Lower lobe of right lung (tissue), 2 donors: ENCODE data around the gene ULBP2. TPM values are rescaled to one million over a fixed set of nuclear protein-coding genes. Genes with fewer than 3 reads are reported as not detected.
"Not testable (repeated sequence)": the region's sequence is repeated elsewhere in the genome, so short reads cannot be mapped to it uniquely, and the experiment has no call there.

Source experiments
- ATAC-seq, 2 donors: fragments of 200-7000 bp; cut with Tn5 transposase; one replicate each; pipeline ENCODE4 v1.9.1; 2020 to 2022; ENCODE audit warnings: mild to moderate bottlenecking in 2 of 2, moderate library complexity in 2 of 2
- DNase-seq: peaks from one replicate; pipeline ENCODE4 v3.0.0-alpha.2; 2020
- H3K27ac ChIP-seq: fragments of 200-600 bp; one replicate; pipeline ENCODE4 v1.8.0; 2022
- H3K27me3 ChIP-seq: fragments of 200-600 bp; one replicate; pipeline ENCODE4 v1.8.0; 2022; ENCODE audit warnings: low read depth
- H3K36me3 ChIP-seq: fragments of 200-600 bp; one replicate; pipeline ENCODE4 v1.8.0; 2022; ENCODE audit warnings: mild to moderate bottlenecking
- H3K4me1 ChIP-seq: fragments of 200-600 bp; one replicate; pipeline ENCODE4 v1.8.0; 2022
- H3K4me3 ChIP-seq: fragments of 200-600 bp; one replicate; pipeline ENCODE4 v1.8.0; 2022; ENCODE audit warnings: mild to moderate bottlenecking
- H3K9me3 ChIP-seq: fragments of 200-600 bp; one replicate; pipeline ENCODE4 v1.8.0; 2022
- intact Hi-C: fragments of 100-400 bp; cut with DNase I; formaldehyde crosslinking; loops from one replicate; pipeline ENCODE4 v1.11.0; 2022
- total RNA-seq: library from RNA; stranded (reverse); fragmentation: NEBNext Ultra II Directional; extraction: Animal tissue kit (Norgen Biotek cat#: 25700); gene quantifications from one replicate; pipeline ENCODE4 v1.2.1, GENCODE V29; 2021
- TF ChIP-seq, protein P1 (sequence below): fragments of 200-600 bp; IDR thresholded peaks from one replicate; pipeline ENCODE4 v1.8.0; 2022; ENCODE audit warnings: antibody characterized with exemption, mild to moderate bottlenecking
- donor health status: DM: no; HTN: yes; CAD: no; lungs with severe emphysema.

The ULBP2 gene
- total RNA-seq, 1 donor from 2014 or later, result 2.2 TPM

DNA sequence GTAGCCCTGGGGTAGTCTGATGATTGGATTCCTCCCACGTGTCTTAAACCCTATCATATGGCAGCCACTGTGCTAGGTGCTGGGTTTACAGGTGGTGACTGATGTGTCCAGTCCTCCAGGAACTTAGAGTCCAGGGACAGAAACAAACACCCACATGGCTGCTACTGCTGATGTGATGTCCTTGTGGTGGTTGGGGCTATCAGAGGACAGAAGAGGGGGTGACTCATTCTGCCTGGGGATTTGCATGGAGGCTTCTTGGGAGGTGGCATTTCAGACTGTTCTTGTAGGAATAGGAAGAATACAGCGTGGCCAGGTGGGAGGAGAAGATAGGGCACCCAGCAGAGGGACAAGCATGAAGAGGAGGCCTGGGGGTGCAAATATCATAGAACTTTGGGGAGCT lies 28.7 kb upstream of the ULBP2 start:
- intact Hi-C loops, result no loop called here
- TF ChIP-seq, protein P1, sequence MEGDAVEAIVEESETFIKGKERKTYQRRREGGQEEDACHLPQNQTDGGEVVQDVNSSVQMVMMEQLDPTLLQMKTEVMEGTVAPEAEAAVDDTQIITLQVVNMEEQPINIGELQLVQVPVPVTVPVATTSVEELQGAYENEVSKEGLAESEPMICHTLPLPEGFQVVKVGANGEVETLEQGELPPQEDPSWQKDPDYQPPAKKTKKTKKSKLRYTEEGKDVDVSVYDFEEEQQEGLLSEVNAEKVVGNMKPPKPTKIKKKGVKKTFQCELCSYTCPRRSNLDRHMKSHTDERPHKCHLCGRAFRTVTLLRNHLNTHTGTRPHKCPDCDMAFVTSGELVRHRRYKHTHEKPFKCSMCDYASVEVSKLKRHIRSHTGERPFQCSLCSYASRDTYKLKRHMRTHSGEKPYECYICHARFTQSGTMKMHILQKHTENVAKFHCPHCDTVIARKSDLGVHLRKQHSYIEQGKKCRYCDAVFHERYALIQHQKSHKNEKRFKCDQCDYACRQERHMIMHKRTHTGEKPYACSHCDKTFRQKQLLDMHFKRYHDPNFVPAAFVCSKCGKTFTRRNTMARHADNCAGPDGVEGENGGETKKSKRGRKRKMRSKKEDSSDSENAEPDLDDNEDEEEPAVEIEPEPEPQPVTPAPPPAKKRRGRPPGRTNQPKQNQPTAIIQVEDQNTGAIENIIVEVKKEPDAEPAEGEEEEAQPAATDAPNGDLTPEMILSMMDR, result no peak
- peaks cover 7% of the 10 kb centered on the region for H3K9me3 ChIP-seq
- ATAC-seq (no peak), DNase-seq (no peak)
- H3K4me1 ChIP-seq, result no peaks in the 10 kb centered on the region
- no peak overlapping the region for H3K4me3 ChIP-seq
- no peak overlapping the region for H3K27ac ChIP-seq
- no peaks in the 10 kb centered on the region for H3K36me3 ChIP-seq
- H3K27me3 ChIP-seq, result no peaks in the 10 kb centered on the region

DNA sequence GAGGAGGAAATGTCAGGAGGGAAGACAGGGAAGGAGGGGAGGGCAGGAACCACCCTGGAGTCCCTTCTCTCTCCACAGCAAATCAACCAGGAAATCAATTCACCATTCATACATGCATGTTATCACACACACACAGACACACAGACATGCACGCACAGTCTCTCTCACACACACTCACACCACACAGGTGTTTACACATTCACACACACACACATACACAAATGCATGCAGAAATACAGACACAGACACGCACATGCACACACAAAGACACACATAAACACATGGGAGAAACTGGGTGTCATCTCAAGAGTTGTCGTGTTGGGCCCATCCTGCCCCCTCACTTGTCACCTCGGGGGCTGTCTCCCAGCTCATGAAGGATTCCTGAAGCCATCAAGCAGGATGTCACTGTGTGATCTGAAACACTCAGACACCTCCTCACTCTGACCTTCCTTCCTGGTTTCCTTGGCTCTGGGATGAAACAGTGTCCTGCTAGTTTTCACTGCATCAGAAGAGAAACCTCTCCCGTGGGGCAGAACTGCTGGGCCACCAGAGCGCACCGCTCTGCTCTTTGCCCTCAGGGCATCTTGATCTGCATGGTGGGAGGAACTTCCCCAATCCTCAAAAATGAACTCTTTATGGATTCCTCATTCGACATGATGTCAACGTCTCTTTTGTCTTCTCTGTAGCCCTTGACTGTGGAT lies 28.1 kb upstream of the ULBP2 start:
- DNase-seq, result no peak

GRCh38 chr6:149915970-149916865 lies 25.6 kb upstream of the ULBP2 start:
- TF ChIP-seq, protein P1, result no peak
- DNase-seq (no peak), ATAC-seq (peak in 1 of 2 donors; percentile 7)
- no peaks in the 10 kb centered on the region for H3K27me3 ChIP-seq
- intact Hi-C loops, result no loop called here
- H3K4me3 ChIP-seq, result no peak overlapping the region
- H3K36me3 ChIP-seq, result no peaks in the 10 kb centered on the region
- no peaks in the 10 kb centered on the region for H3K4me1 ChIP-seq
- H3K9me3 ChIP-seq, result no peaks in the 10 kb centered on the region
- no peak overlapping the region for H3K27ac ChIP-seq

More for the DNA sequence above, 28.1 kb upstream of the ULBP2 start:
- ATAC-seq, result no peak
- no peak overlapping the region for H3K4me3 ChIP-seq
- no peaks in the 10 kb centered on the region for H3K36me3 ChIP-seq
- no peak overlapping the region for H3K27ac ChIP-seq
- TF ChIP-seq, protein P1, result no peak
- peaks cover 3% of the 10 kb centered on the region for H3K9me3 ChIP-seq
- H3K4me1 ChIP-seq, result no peaks in the 10 kb centered on the region
- intact Hi-C loops, result no loop called here
- no peaks in the 10 kb centered on the region for H3K27me3 ChIP-seq

DNA sequence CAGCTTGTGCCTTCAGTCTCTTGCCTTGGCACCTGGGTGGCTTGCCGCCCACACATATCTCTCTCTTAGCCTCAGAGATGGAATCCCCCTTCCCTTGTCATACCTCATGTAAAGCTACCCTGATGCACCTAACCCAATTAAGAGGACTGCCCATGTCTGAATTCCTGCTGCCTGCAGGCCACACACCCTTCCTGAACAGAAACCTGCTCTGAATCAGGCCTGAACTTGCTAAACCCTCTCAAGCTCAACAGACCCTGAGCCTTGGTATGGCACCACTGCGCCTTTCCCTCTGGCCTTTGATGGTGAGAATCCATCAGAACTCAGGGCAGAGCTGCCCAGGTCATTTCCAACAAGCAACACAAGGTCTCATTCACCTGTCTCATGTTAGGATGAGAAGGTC lies 24.1 kb upstream of the ULBP2 start:
- TF ChIP-seq, protein P1, result no peak
- ATAC-seq, result no peak

DNA sequence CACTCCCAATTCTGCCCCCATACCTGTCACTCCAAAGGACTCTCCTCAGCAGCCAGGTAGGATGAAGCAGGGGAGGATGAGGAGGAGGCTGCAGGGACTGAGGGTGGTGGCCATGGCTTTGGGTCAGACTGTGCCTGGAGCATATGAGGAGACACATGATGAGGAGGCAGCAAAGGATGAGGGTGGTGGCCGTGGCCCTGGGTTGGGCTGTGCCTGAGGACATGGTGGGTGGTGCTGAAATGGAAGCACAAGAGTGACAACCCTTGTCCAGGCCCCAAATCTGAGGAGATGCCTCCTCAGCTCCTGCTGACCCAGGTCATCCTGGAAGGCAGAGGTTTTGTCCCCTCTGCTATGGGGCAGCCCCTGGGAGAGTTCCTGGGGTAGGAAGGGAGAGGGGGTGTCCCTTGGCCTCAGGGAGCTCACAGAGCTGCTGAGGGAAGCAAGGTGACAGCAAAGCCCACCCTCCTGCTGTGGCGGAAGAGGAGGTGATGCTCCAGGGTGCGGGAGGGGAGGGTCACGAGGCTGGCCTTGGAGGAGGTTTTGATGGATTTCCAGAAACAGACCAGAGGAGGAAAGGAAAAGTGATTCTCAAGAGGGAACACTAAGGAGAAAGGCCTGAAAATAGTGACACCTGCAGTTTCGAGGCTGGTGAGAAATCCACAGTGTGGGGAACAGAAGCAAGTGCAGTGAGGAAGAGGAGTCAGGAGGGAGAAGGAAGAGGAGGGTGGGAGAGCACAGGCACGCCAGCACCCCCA lies 23.5 kb upstream of the ULBP2 start:
- ATAC-seq, result no peak
- no peak overlapping the region for H3K27ac ChIP-seq
- intact Hi-C loops, result no loop called here
- no peak for DNase-seq
- H3K4me3 ChIP-seq, result no peak overlapping the region
- no peaks in the 10 kb centered on the region for H3K9me3 ChIP-seq
- peaks cover 11% of the 10 kb centered on the region for H3K4me1 ChIP-seq
- TF ChIP-seq, protein P1, result no peak
- H3K27me3 ChIP-seq, result no peaks in the 10 kb centered on the region
- no peaks in the 10 kb centered on the region for H3K36me3 ChIP-seq

More for the DNA sequence above, 24.1 kb upstream of the ULBP2 start:
- intact Hi-C loops, result no loop called here
- H3K4me1 ChIP-seq, result peaks cover 5% of the 10 kb centered on the region
- no peaks in the 10 kb centered on the region for H3K9me3 ChIP-seq
- no peak overlapping the region for H3K27ac ChIP-seq
- DNase-seq, result no peak
- H3K27me3 ChIP-seq, result no peaks in the 10 kb centered on the region
- no peak overlapping the region for H3K4me3 ChIP-seq
- H3K36me3 ChIP-seq, result no peaks in the 10 kb centered on the region

GRCh38 chr6:149919126-149919833 lies 22.5 kb upstream of the ULBP2 start:
- H3K27me3 ChIP-seq, H3K9me3 ChIP-seq, intact Hi-C loops, H3K27ac ChIP-seq, ATAC-seq, H3K4me3 ChIP-seq, H3K36me3 ChIP-seq, DNase-seq: not testable (repeated sequence)
- H3K4me1 ChIP-seq, result peaks cover 13% of the 10 kb centered on the region
